ENCODE data around the gene CTH. TPM values are rescaled to one million over a fixed set of nuclear protein-coding genes. Genes with fewer than 3 reads are reported as not detected.
A peak's percentile ranks its signal among the peaks of the same experiment; 100 is the strongest.

CTH gene
- total and polyA plus RNA-seq, 4 donors: 8.9 to 49.4 (median 44.8) TPM

GRCh38 chr1:70405780-70406416 is 5.2 kb upstream of the CTH start:
- WGBS: 57% methylated on average over 12 of the region's 12 CpGs
- Histone ChIP-seq H3K27me3 (ENCODE audit: control insufficient read depth in 4 of 4, insufficient read depth in 4 of 4, low read length in 3 of 4) (no peaks in the 10 kb centered on the region), H3K27ac (ENCODE audit: low read depth in 1 of 2, low read length in 2 of 2) (peak overlapping the region; percentile 16 to 43), H3K36me3 (ENCODE audit: control insufficient read depth in 4 of 4, insufficient read depth in 3 of 4, low read depth in 1 of 4, low read length in 3 of 4) (no peaks in the 10 kb centered on the region), H3K9me3 (ENCODE audit: control insufficient read depth in 4 of 4, low read length in 3 of 4) (no peaks in the 10 kb centered on the region), H3K4me3 (ENCODE audit: low read depth in 1 of 3, low read length in 3 of 3) (no peak overlapping the region), H3K4me1 (ENCODE audit: control insufficient read depth in 4 of 4, insufficient read depth in 4 of 4, low read length in 3 of 4) (peaks cover 0 to 17% (median 13%) of the 10 kb centered on the region in 4 donors), H3K9ac (ENCODE audit: low read depth in 1 of 2, low read length in 2 of 2) (no peak overlapping the region)
- DNase-seq (ENCODE audit: low spot score): no peak
- TF ChIP-seq GABPA (IDR thresholded peaks at IDR 0.05 in 1 of 2, conservative IDR thresholded peaks at IDR 0.05 in 1 of 2) (no peak), FOXA1 (IDR thresholded peaks at IDR 0.05) (no peak), NR2F2 (IDR thresholded peaks at IDR 0.05) (no peak), CTCF (IDR thresholded peaks at IDR 0.05; ENCODE audit: low read depth, low read length, missing input control) (no peak), RXRA (IDR thresholded peaks at IDR 0.05) (no peak), ZBTB33 (IDR thresholded peaks at IDR 0.05) (peak; percentile 3), TAF1 (conservative IDR thresholded peaks at IDR 0.05) (no peak), YY1 (IDR thresholded peaks at IDR 0.05) (peak; percentile 55), JUND (IDR thresholded peaks at IDR 0.05) (no peak), RAD21 (IDR thresholded peaks at IDR 0.05) (peak in 1 of 2 donors; percentile 5), FOXA2 (IDR thresholded peaks at IDR 0.05) (no peak), EGR1 (IDR thresholded peaks at IDR 0.05; ENCODE audit: low read depth in 2 of 2) (no peak), ATF3 (IDR thresholded peaks at IDR 0.05) (no peak), MAX (IDR thresholded peaks at IDR 0.05) (no peak), REST (IDR thresholded peaks at IDR 0.05) (no peak), HNF4G (IDR thresholded peaks at IDR 0.05) (no peak), SP1 (IDR thresholded peaks at IDR 0.05) (no peak), HNF4A (conservative IDR thresholded peaks at IDR 0.05) (peak; percentile 6 to 22)

All from liver (tissue), 9 donors.